HL-60 (cell line): ENCODE measurements around the gene PTBP1.

Experiments used
- DNase-seq, 2 experiments: peaks; one replicate each; pipeline ENCODE4 v3.0.0-alpha.2; 2010 to 2020; ENCODE audit warnings: low read depth in 1 of 2, low spot score in 1 of 2
- H3K27ac ChIP-seq: fragments of 250-450 bp; sonication (Bioruptor Pico); replicated peaks from 2 replicates; pipeline ENCODE4 v1.5.1; 2020; ENCODE audit warnings: mild to moderate bottlenecking, moderate library complexity
- H3K27me3 ChIP-seq: fragments of 250-450 bp; sonication (Bioruptor Pico); 2 replicates; pipeline ENCODE4 v1.5.1; 2021; ENCODE audit warnings: mild to moderate bottlenecking, moderate library complexity; ENCODE audit not compliant: insufficient read depth, poor library complexity, severe bottlenecking
- H3K4me3 ChIP-seq: replicated peaks from 2 replicates; pipeline ENCODE4 v1.5.1; 2011; ENCODE audit warnings: mild to moderate bottlenecking, control low read depth, low read length; ENCODE audit not compliant: insufficient read depth
- CTCF ChIP-seq: IDR thresholded peaks from one replicate; pipeline ENCODE4 v1.5.1; 2011; ENCODE audit warnings: low read length, control low read depth, inconsistent platforms; ENCODE audit not compliant: insufficient read depth
- GABPA ChIP-seq: IDR thresholded peaks from 2 replicates; pipeline ENCODE4 v1.6.1; 2012; ENCODE audit warnings: low read depth
- POLR2AphosphoS5 ChIP-seq: IDR thresholded peaks from 2 replicates; pipeline ENCODE4 v1.6.1; 2012; ENCODE audit warnings: low read depth
- REST ChIP-seq: IDR thresholded peaks from 2 replicates; pipeline ENCODE4 v1.6.1; 2012; ENCODE audit warnings: low read depth; ENCODE audit not compliant: insufficient replicate concordance
- SPI1 ChIP-seq: IDR thresholded peaks from 2 replicates; pipeline ENCODE4 v1.6.1; 2012; ENCODE audit warnings: low read depth, mild to moderate bottlenecking, borderline replicate concordance

Gene PTBP1

GRCh38 chr19:757811-758668 lies 39.2 kb upstream of the PTBP1 start:
- Histone ChIP-seq H3K27ac (no peak overlapping the region), H3K27me3 (no peaks in the 10 kb centered on the region), H3K4me3 (no peak overlapping the region)
- TF ChIP-seq SPI1 = no peak
- TF ChIP-seq GABPA = no peak
- TF ChIP-seq POLR2AphosphoS5 = no peak
- TF ChIP-seq CTCF = no peak
- no peak for TF ChIP-seq REST
- no peak for DNase-seq

GRCh38 chr19:763181-763580 lies 34.1 kb upstream of the PTBP1 start:
- Histone ChIP-seq H3K27ac (no peak overlapping the region), H3K27me3 (no peaks in the 10 kb centered on the region), H3K4me3 (no peak overlapping the region)
- TF ChIP-seq GABPA = no peak
- no peak for TF ChIP-seq REST
- no peak for TF ChIP-seq SPI1
- no peak for TF ChIP-seq POLR2AphosphoS5
- no peak for TF ChIP-seq CTCF
- no peak for DNase-seq

- TF ChIP-seq SPI1 = no peak
- TF ChIP-seq POLR2AphosphoS5 = no peak
- TF ChIP-seq CTCF = no peak
- H3K27me3 ChIP-seq = no peaks in the 10 kb centered on the region
- no peak overlapping the region for H3K27ac ChIP-seq
- no peak for DNase-seq
- no peak overlapping the region for H3K4me3 ChIP-seq
These were observed 33.4 kb upstream of the PTBP1 start for GRCh38 chr19:763869-764268.
